ENCODE results near the gene AADACL4.

GRCh38 chr1:12610941-12611340 lies 32.9 kb upstream of the AADACL4 start:
- TF ChIP-seq CTCF (IDR thresholded peaks at IDR 0.05), result no peak
- TF ChIP-seq POLR2A (IDR thresholded peaks at IDR 0.05), result no peak
